ENCODE results near the gene DPF3.

DNA sequence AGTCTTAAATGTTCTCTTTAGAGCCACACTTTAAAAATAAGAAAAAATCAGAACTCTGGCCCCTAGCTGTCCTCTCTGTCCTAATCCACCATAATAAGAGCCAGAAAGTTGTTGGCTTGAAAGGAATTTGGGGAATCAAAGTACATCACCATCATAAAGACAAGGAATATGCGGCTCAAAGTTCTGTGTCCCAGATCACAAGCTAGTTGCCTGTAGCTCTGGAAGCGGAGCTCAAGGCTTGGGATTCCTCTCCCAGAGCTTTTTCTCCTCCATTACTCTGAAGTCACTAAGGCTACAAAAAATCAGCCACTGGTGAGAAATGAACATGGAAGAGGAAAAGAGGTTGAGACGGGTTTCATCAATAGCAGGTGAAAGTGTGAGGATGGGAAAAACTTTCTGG is 6.4 kb downstream of the DPF3 start:
- TF ChIP-seq SP1 (IDR thresholded peaks at IDR 0.05) = no peak
- no peak for TF ChIP-seq CTBP1 (IDR thresholded peaks at IDR 0.05; ENCODE audit: borderline replicate concordance)
- no peak for TF ChIP-seq FOXK2 (IDR thresholded peaks at IDR 0.05)
- TF ChIP-seq ELF4 (IDR thresholded peaks at IDR 0.05) = no peak
- TF ChIP-seq L3MBTL2 (conservative IDR thresholded peaks at IDR 0.05) = no peak
- TF ChIP-seq ZNF384 (IDR thresholded peaks at IDR 0.05) = no peak
- no peak for TF ChIP-seq FOXA1 (IDR thresholded peaks at IDR 0.05)
- TF ChIP-seq TARDBP (IDR thresholded peaks at IDR 0.05) = no peak
- no peak for TF ChIP-seq FOXM1 (IDR thresholded peaks at IDR 0.05; ENCODE audit: borderline replicate concordance)
- TF ChIP-seq BHLHE40 (IDR thresholded peaks at IDR 0.05; ENCODE audit: borderline replicate concordance) = no peak
- TF ChIP-seq SUZ12 (IDR thresholded peaks at IDR 0.05) = no peak
- TF ChIP-seq, protein P1, sequence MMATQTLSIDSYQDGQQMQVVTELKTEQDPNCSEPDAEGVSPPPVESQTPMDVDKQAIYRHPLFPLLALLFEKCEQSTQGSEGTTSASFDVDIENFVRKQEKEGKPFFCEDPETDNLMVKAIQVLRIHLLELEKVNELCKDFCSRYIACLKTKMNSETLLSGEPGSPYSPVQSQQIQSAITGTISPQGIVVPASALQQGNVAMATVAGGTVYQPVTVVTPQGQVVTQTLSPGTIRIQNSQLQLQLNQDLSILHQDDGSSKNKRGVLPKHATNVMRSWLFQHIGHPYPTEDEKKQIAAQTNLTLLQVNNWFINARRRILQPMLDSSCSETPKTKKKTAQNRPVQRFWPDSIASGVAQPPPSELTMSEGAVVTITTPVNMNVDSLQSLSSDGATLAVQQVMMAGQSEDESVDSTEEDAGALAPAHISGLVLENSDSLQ (IDR thresholded peaks at IDR 0.05) = no peak
- TF ChIP-seq NFRKB (IDR thresholded peaks at IDR 0.05) = no peak

Measured in HEK293T (cell line).